ENCODE results near the gene ADAMTS12. TPM values are rescaled to one million over a fixed set of nuclear protein-coding genes. Genes with fewer than 3 reads are reported as not detected.

Gene ADAMTS12
- polyA plus RNA-seq, 1 of the 3 experiments (the other 2 are of a cell fraction) = 2.5 TPM

- TF ChIP-seq EZH2phosphoT487 (IDR thresholded peaks at IDR 0.05; ENCODE audit: borderline replicate concordance, low read depth) (no peak), POLR2AphosphoS5 (IDR thresholded peaks at IDR 0.05; ENCODE audit: low read depth, low read length) (no peak), ELF1 (IDR thresholded peaks at IDR 0.05) (no peak)
Observed at GRCh38 chr5:33701251-33701650, 190.5 kb downstream of the ADAMTS12 start (continued).

GRCh38 chr5:33696411-33696810, 195.4 kb downstream of the ADAMTS12 start:
- Histone ChIP-seq H3K36me3 (replicated peaks in 1 of 2; ENCODE audit: control insufficient read depth in 1 of 2, insufficient read depth in 2 of 2, low read length in 1 of 2) (no peaks in the 10 kb centered on the region), H3K9ac (no peak overlapping the region), H3K4me3 (ENCODE audit: low read depth in 2 of 2, low read length in 1 of 2) (no peak overlapping the region), H2AFZ (ENCODE audit: low read depth) (no peak overlapping the region), H4K20me1 (ENCODE audit: insufficient read depth) (no peaks in the 10 kb centered on the region), H3K27ac (ENCODE audit: low read depth in 2 of 2, low read length in 1 of 2) (no peak overlapping the region), H3K9me2 (no peaks in the 10 kb centered on the region), H3K27me3 (ENCODE audit: insufficient read depth) (no peaks in the 10 kb centered on the region), H3K4me2 (no peak overlapping the region), H3K9me3 (no peaks in the 10 kb centered on the region), H3K4me1 (ENCODE audit: control insufficient read depth in 1 of 2, insufficient read depth in 2 of 2, low read depth in 1 of 2, low read length in 1 of 2) (no peaks in the 10 kb centered on the region), H3K79me2 (ENCODE audit: insufficient read depth) (no peaks in the 10 kb centered on the region), H3F3A (replicated peaks; ENCODE audit: insufficient read depth) (peaks cover under 1% of the 10 kb centered on the region)
- POLR2A ChIA-PET = no interaction called here
- TF ChIP-seq TCF12 (IDR thresholded peaks at IDR 0.05) = no peak
- no peak for TF ChIP-seq RXRA (IDR thresholded peaks at IDR 0.05; ENCODE audit: borderline replicate concordance, low read depth)
- TF ChIP-seq YY1 (IDR thresholded peaks at IDR 0.05; ENCODE audit: low read depth) = no peak
- no peak for TF ChIP-seq NRF1 (IDR thresholded peaks at IDR 0.05; ENCODE audit: low read depth, low read length)
- TF ChIP-seq GABPA (IDR thresholded peaks at IDR 0.05; ENCODE audit: low read depth) = no peak
- no peak for TF ChIP-seq MEF2A (IDR thresholded peaks at IDR 0.05; ENCODE audit: borderline replicate concordance, low read depth)
- TF ChIP-seq CHD2 (IDR thresholded peaks at IDR 0.05; ENCODE audit: low read length, partially characterized antibody) = no peak
- no peak for TF ChIP-seq IRF3 (IDR thresholded peaks at IDR 0.05; ENCODE audit: low read depth, low read length)
- TF ChIP-seq RAD21 (IDR thresholded peaks at IDR 0.05; ENCODE audit: low read length) = no peak
- TF ChIP-seq FOXM1 (IDR thresholded peaks at IDR 0.05; ENCODE audit: low read depth) = no peak
- TF ChIP-seq FOXJ3 (CRISPR knock-in tag; IDR thresholded peaks at IDR 0.05) = no peak
- TF ChIP-seq TAF1 (IDR thresholded peaks at IDR 0.05; ENCODE audit: borderline replicate concordance, low read depth, low read length) = no peak
- no peak for TF ChIP-seq CTCF (IDR thresholded peaks at IDR 0.05)
- TF ChIP-seq SIN3A (IDR thresholded peaks at IDR 0.05; ENCODE audit: borderline replicate concordance, low read depth, low read length) = no peak
- WGBS (ENCODE audit: low lambda C conversion rate) = 55% methylated on average over 3 of the region's 3 CpGs
- CTCF ChIA-PET = no interaction called here
- no peak for DNase-seq

Data from SK-N-SH (cell line).